K562 (cell line): ENCODE data around the gene CHD5. TPM values are rescaled to one million over a fixed set of nuclear protein-coding genes. Genes with fewer than 3 reads are reported as not detected.
A peak's percentile ranks its signal among the peaks of the same experiment; 100 is the strongest.

Experiments
- ARID1B ChIP-seq: fragments of 450-650 bp; IDR thresholded peaks from 2 replicates; pipeline ENCODE4 v1.6.1; 2016; ENCODE audit warnings: antibody characterized with exemption, mild to moderate bottlenecking, inconsistent platforms
- DPF2 ChIP-seq: fragments of 450-650 bp; IDR thresholded peaks from 2 replicates; pipeline ENCODE4 v1.6.1; 2016
- EGR1 ChIP-seq: fragments of 450-650 bp; conservative IDR thresholded peaks from 2 replicates; pipeline ENCODE4 v1.6.1; 2017; ENCODE audit warnings: mild to moderate bottlenecking
- FOSL1 ChIP-seq: fragments of 200-800 bp; sonication (Bioruptor generic); conservative IDR thresholded peaks from 2 replicates; pipeline ENCODE4 v1.6.1; 2016; ENCODE audit warnings: missing genetic modification characterization, missing compliant biosample characterization
- JUND ChIP-seq, 2 experiments: IDR thresholded peaks; 2 replicates in 1 of 2; 3 replicates in 1 of 2; pipeline ENCODE4 v1.6.1; 2011; ENCODE audit warnings: borderline replicate concordance in 2 of 2, low read depth in 2 of 2, low read length in 2 of 2, improper control_type of control experiment in 1 of 2, missing biosample characterization in 1 of 2, missing genetic modification characterization in 1 of 2, missing genetic modification reagents in 1 of 2
- MYNN ChIP-seq, 2 experiments: sonication (generic); formaldehyde crosslinking in 1 of 2; IDR thresholded peaks; 2 replicates each; pipeline versions ENCODE4 v1.5.0 to v1.6.1; 2016 to 2020; ENCODE audit warnings: antibody characterized with exemption in 1 of 2, missing genetic modification reagents in 1 of 2
- NR2F6 ChIP-seq: fragments of 450-650 bp; formaldehyde crosslinking; IDR thresholded peaks from 2 replicates; pipeline ENCODE4 v1.4.0; 2020; ENCODE audit warnings: mild to moderate bottlenecking
- SMARCE1 ChIP-seq: fragments of 450-650 bp; IDR thresholded peaks from 2 replicates; pipeline ENCODE4 v1.7.1; 2016; ENCODE audit warnings: mild to moderate bottlenecking
- TAL1 ChIP-seq: fragments of 450-650 bp; IDR thresholded peaks from 2 replicates; pipeline ENCODE4 v1.6.1; 2016; ENCODE audit warnings: mild to moderate bottlenecking
- TCF3 ChIP-seq: sonication (generic); formaldehyde crosslinking; IDR thresholded peaks from 2 replicates; pipeline ENCODE4 v1.4.0; 2020; ENCODE audit warnings: mild to moderate bottlenecking, missing genetic modification reagents
- ZEB2 ChIP-seq: fragments of 450-650 bp; IDR thresholded peaks from 2 replicates; pipeline ENCODE4 v1.6.1; 2016
- polyA plus RNA-seq, 8 experiments: library from polyadenylated mRNA; depleted of rRNA in 4 of 8; stranded (reverse) in 5 of 8; unstranded in 3 of 8; fragments of >200 nt; fragmentation: Nextera tagmentation in 2 of 8; fragmentation: Illumina TruSeq in 1 of 8; extraction: Ambion mirVana in 2 of 8; extraction: Trizol in 1 of 8; gene quantifications; 2 replicates each; pipeline versions ENCODE4 v1.2.1 to v1.2.3, GENCODE V29; 2011 to 2014; ENCODE audit warnings: inconsistent platforms in 1 of 8, missing spikeins in 1 of 8
- total RNA-seq, 7 experiments: library from RNA; depleted of rRNA in 6 of 7; stranded (reverse); fragments of >200 nt in 6 of 7; fragmentation: Illumina TruSeq in 2 of 7; extraction: Trizol in 2 of 7; gene quantifications; 2 replicates each; pipeline versions ENCODE4 v1.2.1 to v1.2.3, GENCODE V29; 2011 to 2021; ENCODE audit warnings: low replicate concordance in 1 of 7
- TF ChIP-seq, protein P1 (sequence below), 2 experiments: fragments of 450-650 bp in 1 of 2; sonication (generic) in 1 of 2; formaldehyde crosslinking in 1 of 2; IDR thresholded peaks in 1 of 2; conservative IDR thresholded peaks in 1 of 2; 2 replicates each; pipeline versions ENCODE4 v1.6.1 to v1.8.1; 2016 to 2023; ENCODE audit warnings: mild to moderate bottlenecking in 2 of 2, moderate library complexity in 2 of 2, inconsistent platforms in 1 of 2, missing genetic modification reagents in 1 of 2
- TF ChIP-seq, protein P2 (sequence below): fragments of 250-450 bp; sonication (Bioruptor Pico); IDR thresholded peaks from 2 replicates; pipeline ENCODE4 v1.4.0; 2020; ENCODE audit warnings: borderline replicate concordance
- TF ChIP-seq, protein P3 (sequence below): fragments of 250-450 bp; sonication (Bioruptor Pico); IDR thresholded peaks from 2 replicates; pipeline ENCODE4 v1.4.0; 2020; ENCODE audit warnings: mild to moderate bottlenecking, moderate library complexity, borderline replicate concordance

Gene CHD5
- total and polyA plus RNA-seq, 9 of the 15 experiments (the other 6 are each of a cell fraction or from before 2014, with no cell fraction given), result 0.03 to 0.52 (median 0.11) TPM; not detected in 2

DNA sequence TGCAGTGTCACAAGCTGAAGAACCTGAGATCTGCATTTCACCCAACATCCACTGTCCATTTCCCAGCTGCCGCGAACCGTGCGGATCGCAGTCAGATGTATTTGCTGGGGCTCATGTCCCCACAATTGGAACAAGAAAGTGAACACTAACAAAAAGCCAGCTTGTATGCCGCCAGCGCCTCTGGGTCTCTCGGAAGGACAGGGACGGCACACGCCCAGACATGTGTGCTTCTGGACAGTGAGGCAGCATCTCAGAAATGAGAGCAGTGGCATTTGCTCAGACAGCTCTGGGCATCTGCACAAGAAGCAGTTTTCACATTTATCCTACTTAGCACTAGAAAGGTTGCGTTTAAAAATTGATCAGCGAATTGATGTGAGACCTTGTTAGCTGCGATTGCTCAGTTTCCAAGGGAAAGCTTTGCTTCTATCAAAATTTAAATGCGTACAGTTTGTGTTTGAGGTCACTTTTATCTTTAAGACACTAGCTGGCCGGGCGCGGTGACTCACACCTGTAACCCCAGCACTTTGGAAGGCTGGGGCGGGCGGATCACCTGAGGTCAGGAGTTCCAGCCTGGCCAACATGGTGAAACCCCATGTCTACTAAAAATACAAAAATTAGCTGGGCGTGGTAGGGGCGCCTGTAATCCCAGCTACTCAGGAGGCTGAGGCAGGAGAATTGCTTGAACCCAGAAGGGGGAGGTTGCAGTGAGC is 105.8 kb downstream of the CHD5 start (continued):
- TF ChIP-seq JUND (IDR thresholded peaks at IDR 0.05; ENCODE audit: borderline replicate concordance, low read depth, low read length) (peak; percentile 52; the same call in 1 of the 2 replicates), JUND (tag; IDR thresholded peaks at IDR 0.05; ENCODE audit: borderline replicate concordance, low read depth, low read length) (peak; percentile 31; the same call in 1 of the 3 replicates), NR2F6 (CRISPR knock-in tag) (no peak), MYNN (IDR thresholded peaks at IDR 0.05) (no peak), MYNN (CRISPR knock-in tag; IDR thresholded peaks at IDR 0.05) (no peak), SMARCE1 (peak; percentile 62), DPF2 (peak; percentile 49; the same call in 1 of the 2 replicates), ZEB2 (peak; percentile 68), EGR1 (0 out of 2 replicates have a peak, but pooled peaks have one; percentile 3), FOSL1 (tag) (peak; percentile 87), TAL1 (peak; percentile 16; the same call in 1 of the 2 replicates), ARID1B (peak; percentile 58), TCF3 (CRISPR knock-in tag) (peak; percentile 16; the same call in 1 of the 2 replicates)
- TF ChIP-seq, protein P1, sequence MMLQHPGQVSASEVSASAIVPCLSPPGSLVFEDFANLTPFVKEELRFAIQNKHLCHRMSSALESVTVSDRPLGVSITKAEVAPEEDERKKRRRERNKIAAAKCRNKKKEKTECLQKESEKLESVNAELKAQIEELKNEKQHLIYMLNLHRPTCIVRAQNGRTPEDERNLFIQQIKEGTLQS (IDR thresholded peaks at IDR 0.05), result peak; percentile 71
- TF ChIP-seq, protein P1 (CRISPR knock-in tag; conservative IDR thresholded peaks at IDR 0.05), result no peak
- TF ChIP-seq, protein P2, sequence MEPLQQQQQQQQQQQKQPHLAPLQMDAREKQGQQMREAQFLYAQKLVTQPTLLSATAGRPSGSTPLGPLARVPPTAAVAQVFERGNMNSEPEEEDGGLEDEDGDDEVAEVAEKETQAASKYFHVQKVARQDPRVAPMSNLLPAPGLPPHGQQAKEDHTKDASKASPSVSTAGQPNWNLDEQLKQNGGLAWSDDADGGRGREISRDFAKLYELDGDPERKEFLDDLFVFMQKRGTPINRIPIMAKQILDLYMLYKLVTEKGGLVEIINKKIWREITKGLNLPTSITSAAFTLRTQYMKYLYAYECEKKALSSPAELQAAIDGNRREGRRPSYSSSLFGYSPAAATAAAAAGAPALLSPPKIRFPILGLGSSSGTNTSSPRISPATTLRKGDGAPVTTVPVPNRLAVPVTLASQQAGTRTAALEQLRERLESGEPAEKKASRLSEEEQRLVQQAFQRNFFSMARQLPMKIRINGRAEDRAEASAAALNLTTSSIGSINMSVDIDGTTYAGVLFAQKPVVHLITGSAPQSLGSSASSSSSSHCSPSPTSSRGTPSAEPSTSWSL (CRISPR knock-in tag), result no peak
- TF ChIP-seq, protein P3, sequence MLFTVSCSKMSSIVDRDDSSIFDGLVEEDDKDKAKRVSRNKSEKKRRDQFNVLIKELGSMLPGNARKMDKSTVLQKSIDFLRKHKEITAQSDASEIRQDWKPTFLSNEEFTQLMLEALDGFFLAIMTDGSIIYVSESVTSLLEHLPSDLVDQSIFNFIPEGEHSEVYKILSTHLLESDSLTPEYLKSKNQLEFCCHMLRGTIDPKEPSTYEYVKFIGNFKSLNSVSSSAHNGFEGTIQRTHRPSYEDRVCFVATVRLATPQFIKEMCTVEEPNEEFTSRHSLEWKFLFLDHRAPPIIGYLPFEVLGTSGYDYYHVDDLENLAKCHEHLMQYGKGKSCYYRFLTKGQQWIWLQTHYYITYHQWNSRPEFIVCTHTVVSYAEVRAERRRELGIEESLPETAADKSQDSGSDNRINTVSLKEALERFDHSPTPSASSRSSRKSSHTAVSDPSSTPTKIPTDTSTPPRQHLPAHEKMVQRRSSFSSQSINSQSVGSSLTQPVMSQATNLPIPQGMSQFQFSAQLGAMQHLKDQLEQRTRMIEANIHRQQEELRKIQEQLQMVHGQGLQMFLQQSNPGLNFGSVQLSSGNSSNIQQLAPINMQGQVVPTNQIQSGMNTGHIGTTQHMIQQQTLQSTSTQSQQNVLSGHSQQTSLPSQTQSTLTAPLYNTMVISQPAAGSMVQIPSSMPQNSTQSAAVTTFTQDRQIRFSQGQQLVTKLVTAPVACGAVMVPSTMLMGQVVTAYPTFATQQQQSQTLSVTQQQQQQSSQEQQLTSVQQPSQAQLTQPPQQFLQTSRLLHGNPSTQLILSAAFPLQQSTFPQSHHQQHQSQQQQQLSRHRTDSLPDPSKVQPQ (CRISPR knock-in tag), result no peak
